ENCODE measurements around the gene CAMKK1.

Gene CAMKK1

DNA sequence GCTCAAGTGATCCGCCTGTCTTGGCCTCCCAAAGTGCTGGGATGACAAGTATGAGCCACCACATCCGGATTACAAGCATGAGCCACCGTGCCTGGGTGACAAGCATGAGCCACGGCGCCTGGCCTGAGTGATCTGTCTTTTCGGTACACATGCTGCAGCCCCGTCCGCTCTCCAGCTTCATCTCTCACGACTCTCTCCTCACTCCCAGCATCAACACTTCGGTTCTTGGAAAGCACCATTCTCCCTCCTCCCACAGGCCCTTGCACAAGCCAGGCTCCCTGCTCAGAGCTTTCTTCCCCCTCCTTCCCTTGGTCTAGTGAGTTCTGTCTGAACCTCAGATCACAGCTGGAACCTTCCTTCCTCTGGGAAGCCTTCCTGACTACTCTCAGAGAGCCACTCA lies 40.3 kb downstream of the CAMKK1 start:
- Histone ChIP-seq H3K27me3 (replicated peaks; ENCODE audit: control insufficient read depth, insufficient read depth, low read length) (no peaks in the 10 kb centered on the region; the same call in 1 of the 2 replicates), H3K36me3 (ENCODE audit: control insufficient read depth, insufficient read depth, low read length) (no peaks in the 10 kb centered on the region), H3K4me3 (replicated peaks; ENCODE audit: low read depth, low read length) (no peak overlapping the region)
- DNase-seq (ENCODE audit: extremely low read depth, insufficient read length): no peak
- TF ChIP-seq, protein P1, sequence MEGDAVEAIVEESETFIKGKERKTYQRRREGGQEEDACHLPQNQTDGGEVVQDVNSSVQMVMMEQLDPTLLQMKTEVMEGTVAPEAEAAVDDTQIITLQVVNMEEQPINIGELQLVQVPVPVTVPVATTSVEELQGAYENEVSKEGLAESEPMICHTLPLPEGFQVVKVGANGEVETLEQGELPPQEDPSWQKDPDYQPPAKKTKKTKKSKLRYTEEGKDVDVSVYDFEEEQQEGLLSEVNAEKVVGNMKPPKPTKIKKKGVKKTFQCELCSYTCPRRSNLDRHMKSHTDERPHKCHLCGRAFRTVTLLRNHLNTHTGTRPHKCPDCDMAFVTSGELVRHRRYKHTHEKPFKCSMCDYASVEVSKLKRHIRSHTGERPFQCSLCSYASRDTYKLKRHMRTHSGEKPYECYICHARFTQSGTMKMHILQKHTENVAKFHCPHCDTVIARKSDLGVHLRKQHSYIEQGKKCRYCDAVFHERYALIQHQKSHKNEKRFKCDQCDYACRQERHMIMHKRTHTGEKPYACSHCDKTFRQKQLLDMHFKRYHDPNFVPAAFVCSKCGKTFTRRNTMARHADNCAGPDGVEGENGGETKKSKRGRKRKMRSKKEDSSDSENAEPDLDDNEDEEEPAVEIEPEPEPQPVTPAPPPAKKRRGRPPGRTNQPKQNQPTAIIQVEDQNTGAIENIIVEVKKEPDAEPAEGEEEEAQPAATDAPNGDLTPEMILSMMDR (IDR thresholded peaks at IDR 0.05; ENCODE audit: insufficient read depth, low read length, poor library complexity, severe bottlenecking): no peak

DNA sequence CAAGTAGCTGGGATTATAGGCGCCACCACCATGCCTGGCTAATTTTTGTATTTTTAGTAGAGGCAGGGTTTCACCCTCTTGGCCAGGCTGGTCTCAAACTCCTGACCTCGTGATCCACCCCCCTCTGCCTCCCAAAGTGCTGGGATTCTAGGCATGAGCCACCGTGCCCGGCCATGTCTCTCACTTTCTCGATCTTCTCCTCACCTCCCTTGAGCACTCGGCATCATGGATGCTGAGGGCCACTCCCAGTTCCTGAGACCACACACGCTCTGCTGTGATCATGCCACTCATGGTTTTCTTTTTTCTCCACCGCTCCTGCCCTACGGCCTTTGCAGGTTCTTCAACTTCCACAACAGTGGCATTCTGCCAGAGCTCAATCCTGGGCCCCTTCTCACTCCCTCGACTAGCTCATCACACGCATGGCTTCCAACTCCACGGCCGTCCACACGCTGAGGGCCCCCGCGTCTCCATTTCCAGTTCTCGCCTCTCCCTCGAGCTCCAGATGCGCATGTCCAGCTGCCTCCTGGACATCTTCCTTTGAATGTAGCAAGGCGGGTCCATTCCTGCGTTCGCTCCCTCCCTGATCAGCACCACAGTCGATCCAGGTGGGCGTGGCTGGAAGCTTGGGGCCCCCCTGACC lies 41.3 kb downstream of the CAMKK1 start:
- DNase-seq (ENCODE audit: extremely low read depth, insufficient read length): no peak

DNA sequence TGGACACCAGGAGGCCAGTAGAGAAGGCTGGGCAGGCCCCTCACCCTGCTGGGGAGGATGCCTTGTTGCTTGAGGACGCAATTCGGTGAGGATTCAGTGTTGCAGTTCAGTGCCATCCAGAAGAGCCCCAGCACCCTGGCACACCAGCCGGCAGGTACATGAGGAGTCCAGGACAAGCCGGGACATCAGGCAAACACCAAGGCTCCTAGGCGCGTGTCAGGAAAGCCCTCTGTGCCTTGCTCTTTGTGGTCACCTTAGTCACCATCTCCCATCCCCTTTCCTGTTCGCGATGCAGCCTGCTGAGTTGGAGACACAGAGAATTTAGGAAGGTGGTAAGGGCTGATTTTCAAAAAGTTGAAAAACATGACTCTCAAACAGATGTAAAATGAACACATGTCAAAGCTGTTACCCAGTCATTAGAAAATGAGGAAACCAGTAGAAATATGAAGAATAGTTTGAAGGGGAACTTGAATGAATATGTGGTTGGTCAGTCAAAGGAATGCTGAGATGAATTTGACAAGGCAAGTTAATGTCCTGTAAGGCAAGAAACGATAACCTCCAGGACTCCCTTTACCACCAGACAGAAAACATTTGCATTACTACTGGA lies 44.5 kb downstream of the CAMKK1 start:
- Histone ChIP-seq H3K27me3 (replicated peaks; ENCODE audit: control insufficient read depth, insufficient read depth, low read length) (no peaks in the 10 kb centered on the region; the same call in 1 of the 2 replicates), H3K36me3 (ENCODE audit: control insufficient read depth, insufficient read depth, low read length) (no peaks in the 10 kb centered on the region; the same call in 1 of the 2 replicates), H3K4me3 (replicated peaks; ENCODE audit: low read depth, low read length) (no peak overlapping the region)
- no peak for DNase-seq (ENCODE audit: extremely low read depth, insufficient read length)
- TF ChIP-seq, protein P1 (IDR thresholded peaks at IDR 0.05; ENCODE audit: insufficient read depth, low read length, poor library complexity, severe bottlenecking): no peak

More for the DNA sequence above, 41.3 kb downstream of the CAMKK1 start:
- Histone ChIP-seq H3K36me3 (ENCODE audit: control insufficient read depth, insufficient read depth, low read length) (no peaks in the 10 kb centered on the region), H3K27me3 (replicated peaks; ENCODE audit: control insufficient read depth, insufficient read depth, low read length) (no peaks in the 10 kb centered on the region; the same call in 1 of the 2 replicates), H3K4me3 (replicated peaks; ENCODE audit: low read depth, low read length) (no peak overlapping the region)
- TF ChIP-seq, protein P1 (IDR thresholded peaks at IDR 0.05; ENCODE audit: insufficient read depth, low read length, poor library complexity, severe bottlenecking): no peak

DNA sequence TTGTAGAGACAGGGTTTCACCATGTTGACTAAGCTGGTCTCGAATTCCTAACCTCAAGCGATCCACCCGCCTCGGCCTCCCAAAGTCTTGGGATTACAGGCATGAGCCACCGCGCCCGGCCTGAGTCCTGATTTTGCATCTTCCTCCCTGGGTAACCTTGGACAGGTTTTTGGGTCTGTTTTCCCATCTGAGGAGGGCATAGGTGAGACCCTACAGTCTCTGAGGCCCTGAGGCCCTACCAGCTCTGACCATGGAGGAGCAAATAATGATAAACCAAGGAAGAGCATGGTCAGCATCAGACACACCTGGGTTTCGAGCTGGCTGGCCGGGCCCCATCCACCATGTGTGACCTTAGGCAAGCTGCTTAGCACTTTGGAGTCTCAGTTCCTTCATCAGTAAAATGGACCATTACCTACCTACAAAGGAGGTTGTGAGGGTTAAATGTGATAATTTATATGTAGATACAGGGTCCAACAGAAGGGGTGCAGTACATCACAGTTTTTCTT lies 45.6 kb downstream of the CAMKK1 start:
- TF ChIP-seq, protein P1 (IDR thresholded peaks at IDR 0.05; ENCODE audit: insufficient read depth, low read length, poor library complexity, severe bottlenecking): no peak
- no peaks in the 10 kb centered on the region; the same call in none of the 2 replicates for H3K36me3 ChIP-seq (ENCODE audit: control insufficient read depth, insufficient read depth, low read length)
- H3K4me3 ChIP-seq (replicated peaks; ENCODE audit: low read depth, low read length): no peak overlapping the region
- H3K27me3 ChIP-seq (replicated peaks; ENCODE audit: control insufficient read depth, insufficient read depth, low read length): no peaks in the 10 kb centered on the region; the same call in 1 of the 2 replicates
- DNase-seq (ENCODE audit: extremely low read depth, insufficient read length): no peak

DNA sequence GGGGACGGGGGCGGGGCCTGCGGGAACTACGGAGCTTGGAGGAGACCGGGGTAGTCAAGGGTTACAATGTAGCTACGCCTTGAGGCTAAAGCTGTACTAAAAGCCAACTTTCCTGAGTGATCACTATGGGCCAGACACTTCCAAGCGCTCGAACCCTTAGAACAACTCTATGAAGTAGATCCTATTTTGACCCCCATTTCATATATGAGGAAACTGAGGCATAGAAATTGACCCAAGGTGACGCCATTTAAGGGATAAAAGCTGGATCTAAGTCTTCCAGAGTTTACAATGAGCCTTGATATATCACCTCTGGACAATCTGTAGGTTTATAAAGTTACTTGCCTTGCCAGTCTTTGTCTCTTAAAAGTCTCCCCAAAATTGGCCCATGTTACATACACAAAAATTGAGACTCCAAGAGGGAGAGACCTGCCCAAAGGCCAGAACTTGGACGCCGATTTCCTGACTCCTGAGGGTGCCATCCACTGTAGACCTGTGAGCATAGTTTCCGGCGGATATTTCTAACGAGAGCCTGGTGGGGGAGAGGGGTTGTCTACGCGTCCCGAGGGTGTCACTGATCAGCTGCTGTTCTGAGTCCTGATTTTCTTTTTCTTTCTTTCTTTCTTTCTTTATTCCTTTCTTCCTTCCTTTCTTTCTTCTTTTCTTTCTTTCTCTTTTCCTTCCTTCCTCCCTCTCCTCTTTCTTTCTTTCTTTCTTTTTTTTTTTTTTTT lies 46.3 kb downstream of the CAMKK1 start:
- Histone ChIP-seq H3K4me3 (replicated peaks; ENCODE audit: low read depth, low read length) (no peak overlapping the region), H3K27me3 (replicated peaks; ENCODE audit: control insufficient read depth, insufficient read depth, low read length) (no peaks in the 10 kb centered on the region; the same call in 1 of the 2 replicates), H3K36me3 (ENCODE audit: control insufficient read depth, insufficient read depth, low read length) (no peaks in the 10 kb centered on the region; the same call in none of the 2 replicates)
- TF ChIP-seq, protein P1 (IDR thresholded peaks at IDR 0.05; ENCODE audit: insufficient read depth, low read length, poor library complexity, severe bottlenecking): no peak
- DNase-seq (ENCODE audit: extremely low read depth, insufficient read length): no peak
